GM10266 (cell line): ENCODE measurements around the gene UBE2E1.
A peak's percentile ranks its signal among the peaks of the same experiment; 100 is the strongest.

Source experiments
- DNase-seq: peaks from one replicate; pipeline ENCODE4 v3.0.0; 2012; ENCODE audit errors: extremely low spot score
- CTCF ChIP-seq: IDR thresholded peaks from 2 replicates; pipeline ENCODE4 v1.5.1; 2012; ENCODE audit warnings: mild to moderate bottlenecking, low read depth; ENCODE audit not compliant: control insufficient read depth, insufficient read depth; ENCODE audit errors: missing control alignments

Gene UBE2E1

DNA sequence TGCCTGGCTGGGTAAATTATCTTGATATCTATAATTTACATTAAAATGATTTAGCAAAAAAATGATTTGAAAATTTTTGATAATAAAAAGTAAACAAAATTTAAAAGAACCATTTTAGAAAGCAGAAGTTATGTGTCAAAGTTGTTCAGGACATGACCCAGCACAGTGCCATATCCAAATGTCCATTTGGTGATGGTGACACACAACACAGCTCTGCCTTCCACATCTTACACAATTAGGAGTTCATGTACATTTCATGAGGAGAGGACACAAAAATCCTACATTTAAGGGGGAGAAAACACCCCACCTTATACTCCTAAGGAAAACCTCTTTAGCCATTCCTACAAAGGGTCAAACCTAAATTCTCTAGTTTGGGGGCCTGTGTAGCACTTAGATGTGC lies 10.7 kb upstream of the UBE2E1 start:
- TF ChIP-seq CTCF, result no peak
- no peak for DNase-seq

- no peak for TF ChIP-seq CTCF
- DNase-seq, result no peak
These were observed 9.2 kb upstream of the UBE2E1 start for GRCh38 chr3:23796518-23796917.

DNA sequence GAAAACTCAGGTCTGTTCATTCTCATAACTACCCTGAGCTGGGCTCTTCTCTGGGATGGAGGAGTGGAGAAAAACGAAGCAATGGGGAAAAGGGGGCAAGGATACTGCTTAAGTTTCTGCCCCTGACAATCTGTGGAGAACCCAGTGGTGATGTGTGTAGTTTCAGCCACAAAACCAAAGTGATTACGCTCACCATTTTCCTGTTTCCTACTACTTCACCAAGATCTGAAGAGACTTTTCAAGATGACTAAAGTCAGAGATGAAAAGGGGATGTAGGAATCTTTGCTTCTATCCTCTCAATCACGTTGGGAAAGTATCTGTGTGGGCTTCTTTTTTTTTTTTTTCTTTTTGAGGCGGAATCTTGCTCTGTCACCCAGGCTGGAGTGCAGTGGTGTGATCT lies 8.3 kb upstream of the UBE2E1 start:
- no peak for TF ChIP-seq CTCF
- no peak for DNase-seq

DNA sequence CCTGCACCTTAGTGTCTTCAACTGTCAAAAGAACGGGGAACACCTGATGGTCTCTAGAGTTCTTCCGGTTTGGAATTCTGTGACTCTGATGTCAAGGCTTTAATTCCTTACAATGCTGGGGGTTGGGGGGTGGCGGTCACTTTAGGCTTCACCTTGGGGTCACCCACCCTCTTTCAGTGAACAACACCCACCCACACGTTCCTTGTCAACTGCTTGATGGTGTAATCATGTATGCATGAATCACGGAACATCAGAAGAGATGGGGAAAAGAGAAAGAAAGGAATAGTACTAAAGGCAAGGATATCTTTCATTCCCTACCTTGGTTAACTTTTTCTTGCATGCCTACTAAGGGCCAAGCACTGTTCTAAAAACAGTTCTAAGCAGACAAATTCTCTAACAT lies 7.3 kb upstream of the UBE2E1 start:
- no peak for DNase-seq
- TF ChIP-seq CTCF, result no peak

- TF ChIP-seq CTCF, result no peak
- DNase-seq, result no peak
These were observed 6.9 kb upstream of the UBE2E1 start for GRCh38 chr3:23798876-23799275.

GRCh38 chr3:23800731-23801130 lies 5.0 kb upstream of the UBE2E1 start:
- peak; percentile 35 for TF ChIP-seq CTCF
- DNase-seq, result no peak

GRCh38 chr3:23804441-23805209 lies 1.1 kb upstream of the UBE2E1 start:
- no peak for DNase-seq

More at GRCh38 chr3:23804441-23805209, 1.1 kb upstream of the UBE2E1 start:
- TF ChIP-seq CTCF, result no peak
